Activated CD8-positive, alpha-beta memory T cell treated with anti-CD3 and anti-CD28 coated beads, Interleukin-2, amount 50 U/mL, for 48 hours (primary cell): ENCODE results near the gene PRKN.

Source experiments
- DNase-seq: peaks from one replicate; pipeline ENCODE4 v3.0.0-alpha.2; 2020

PRKN gene

DNA sequence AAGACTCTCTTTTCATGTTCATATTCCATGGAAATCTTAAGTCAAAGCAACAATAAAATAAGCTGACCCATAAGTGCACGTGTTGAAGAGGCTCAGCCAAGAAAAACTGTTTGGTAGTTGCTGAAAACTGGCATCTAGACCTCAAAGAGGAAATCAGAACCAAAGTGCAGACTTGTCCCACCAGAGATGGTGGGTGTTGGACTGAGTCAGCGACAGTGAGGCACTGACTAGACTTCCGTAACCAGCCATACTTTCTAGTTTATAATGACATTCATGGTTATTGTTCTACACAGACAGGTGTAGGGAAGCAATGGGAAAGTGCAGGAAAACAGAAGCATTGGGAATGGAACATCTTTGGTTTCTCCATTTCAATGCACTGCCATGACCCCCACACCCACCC, 1278.0 kb downstream of the PRKN start:
- no peak for DNase-seq

DNA sequence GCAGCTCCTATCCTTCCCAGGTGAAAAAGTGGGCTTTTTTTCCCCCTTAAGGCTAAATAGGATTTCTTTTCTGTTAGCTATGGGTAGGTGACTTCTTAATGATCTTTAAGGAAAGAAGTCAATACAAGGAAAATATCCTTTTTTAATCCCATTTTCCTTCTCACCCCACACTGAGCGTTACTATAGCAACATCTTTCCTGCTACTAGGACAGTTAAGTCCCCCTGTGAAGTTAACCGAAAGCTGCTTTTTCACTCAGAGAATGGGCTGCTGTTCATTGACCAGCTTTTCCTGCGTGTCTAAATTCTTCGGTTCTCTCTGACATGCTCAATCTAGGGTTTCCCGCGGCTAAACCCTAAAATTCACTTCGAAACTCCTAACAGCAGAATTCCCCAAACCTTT, 1280.6 kb downstream of the PRKN start:
- no peak for DNase-seq

DNA sequence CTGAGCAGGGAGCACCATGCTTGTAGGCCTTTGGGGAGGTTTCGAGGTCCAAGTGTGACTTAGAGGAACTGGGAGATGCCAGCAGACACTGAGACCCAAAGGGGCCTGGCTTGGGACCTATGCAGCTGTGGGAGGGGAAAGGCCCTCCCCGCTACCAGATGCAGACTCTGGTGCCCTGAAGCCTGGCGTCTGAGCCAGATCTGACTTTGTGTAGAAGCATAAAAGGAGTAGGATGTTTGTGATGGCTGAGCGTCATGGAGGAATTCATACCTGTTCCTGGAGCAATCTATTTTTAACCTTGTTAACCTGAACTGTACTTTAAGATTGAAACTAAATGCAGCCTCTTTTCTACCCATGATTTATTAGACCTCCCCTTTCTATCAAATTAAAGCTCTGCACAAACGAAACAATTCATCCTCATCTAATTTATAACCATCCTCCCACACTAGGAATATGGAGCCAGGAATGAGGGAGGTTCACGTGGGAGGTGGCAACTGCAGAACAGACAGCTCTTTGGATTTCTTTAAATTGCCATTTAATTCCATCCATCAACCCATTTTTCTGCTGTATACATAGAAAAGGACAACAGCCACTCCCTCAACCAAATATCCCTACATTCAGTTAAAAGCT, 1281.2 kb downstream of the PRKN start:
- no peak for DNase-seq

DNA sequence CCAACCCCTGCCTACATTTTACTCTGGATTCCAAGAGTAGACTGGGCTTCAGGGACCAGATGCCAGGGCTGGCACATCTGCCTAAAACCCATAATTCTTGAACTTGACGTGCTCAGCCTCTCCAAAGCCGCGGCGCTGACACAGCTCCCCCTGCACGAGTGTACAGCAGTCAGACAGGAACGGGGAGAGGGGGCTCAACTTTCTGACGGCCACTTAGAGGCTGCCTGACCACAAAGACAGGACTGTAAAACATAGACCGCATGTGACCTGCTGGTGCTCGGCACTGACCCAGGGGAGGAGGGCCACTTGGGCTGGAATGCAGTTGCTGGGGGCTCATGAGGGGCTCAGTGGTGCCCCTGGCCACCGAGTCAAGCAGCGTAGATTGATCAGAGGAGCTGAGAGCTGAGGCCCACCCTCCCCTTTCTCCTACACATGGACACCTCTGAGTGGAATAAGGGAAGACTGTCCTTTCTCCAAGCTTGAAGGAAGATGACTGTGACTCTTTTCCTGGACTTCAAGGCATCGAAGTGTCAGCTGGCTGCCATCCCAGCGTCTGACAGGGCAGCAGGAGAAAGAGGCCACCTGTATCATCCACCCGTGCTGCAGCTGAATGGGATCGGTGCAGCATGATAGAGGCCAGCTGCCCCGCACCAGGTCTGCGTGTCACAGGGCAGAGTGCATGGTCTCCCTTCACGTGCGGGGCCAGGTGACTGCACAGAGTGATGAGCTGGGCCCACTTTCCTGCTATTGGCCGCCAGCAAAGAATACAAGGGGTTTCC, 1282.4 kb downstream of the PRKN start:
- DNase-seq: no peak

DNA sequence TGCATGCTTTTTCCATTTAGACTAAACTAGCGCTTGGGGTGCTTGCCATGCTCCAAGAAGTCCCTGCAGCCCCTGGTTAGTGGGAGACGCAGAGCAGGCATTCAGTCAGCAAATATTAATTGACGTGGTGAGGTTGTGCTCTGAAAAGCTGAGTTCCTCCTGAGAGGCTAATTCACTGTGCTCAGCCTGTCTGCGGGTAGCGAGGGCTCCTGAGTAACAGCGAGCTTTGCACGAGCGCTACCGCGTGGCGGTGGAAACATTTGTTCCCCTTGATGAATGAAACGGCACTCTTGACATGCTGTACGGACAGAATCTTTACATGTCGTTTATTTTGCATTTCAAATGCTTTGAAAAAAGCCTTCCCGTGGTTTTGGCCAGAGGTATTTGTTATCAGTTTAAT, 1283.1 kb downstream of the PRKN start:
- DNase-seq: no peak

DNA sequence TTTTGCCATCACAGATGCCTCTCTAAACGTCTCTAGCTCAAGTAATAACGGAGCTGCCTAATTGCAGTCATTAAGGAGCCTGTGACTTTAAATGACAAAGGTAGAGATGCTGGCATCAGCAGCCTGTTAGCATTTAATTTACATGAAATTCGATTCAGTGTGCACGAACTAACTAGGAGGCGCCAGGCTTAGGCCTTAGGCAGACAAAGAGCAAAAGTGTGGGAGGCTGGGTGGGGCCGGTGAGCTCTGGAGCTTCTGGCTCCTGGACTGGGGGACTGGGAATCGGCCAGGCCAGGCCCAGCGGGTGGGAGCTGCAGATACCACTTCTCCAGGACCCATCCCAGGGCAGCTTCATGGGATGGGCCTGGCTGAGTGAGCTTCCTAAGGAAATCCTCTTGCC, 1283.7 kb downstream of the PRKN start:
- DNase-seq: no peak

DNA sequence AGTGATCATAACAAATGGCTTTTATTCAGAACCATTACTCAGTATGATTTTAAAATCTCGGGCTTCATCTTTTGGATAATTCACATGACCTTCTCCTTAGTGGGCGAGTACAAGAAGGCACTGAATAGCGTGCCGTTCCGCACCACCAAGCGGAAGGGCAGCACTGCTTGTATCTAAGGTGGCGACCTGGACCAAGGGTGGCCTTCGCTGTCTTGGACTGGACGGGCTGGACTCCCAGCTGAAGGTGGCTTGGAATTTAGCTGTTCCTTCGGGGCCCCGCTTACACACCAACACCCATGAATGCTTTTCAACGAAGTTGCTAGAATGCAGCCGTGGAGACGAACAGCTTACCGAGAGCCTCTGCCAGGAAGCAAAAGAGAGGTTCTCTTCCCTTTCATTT, 1285.1 kb downstream of the PRKN start:
- DNase-seq: no peak

DNA sequence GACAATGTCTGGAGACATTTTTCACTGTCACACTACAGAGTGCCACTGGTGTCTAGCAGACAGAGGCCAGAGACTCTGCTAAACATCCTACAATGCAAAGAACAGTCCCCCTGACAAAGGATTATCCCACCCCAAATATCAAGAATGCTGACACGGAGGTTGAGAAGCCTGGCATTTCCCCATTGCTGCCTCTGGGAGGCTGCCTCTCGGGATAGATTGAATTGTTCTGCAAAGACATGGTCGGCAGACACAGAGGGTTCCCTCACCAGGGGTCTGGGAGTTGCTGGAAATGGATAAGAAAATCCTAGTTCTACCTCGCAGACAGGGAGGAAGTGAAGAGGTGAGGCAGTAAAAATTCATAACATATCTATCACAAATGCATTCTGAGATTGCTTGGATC, 1287.3 kb downstream of the PRKN start:
- DNase-seq: no peak

DNA sequence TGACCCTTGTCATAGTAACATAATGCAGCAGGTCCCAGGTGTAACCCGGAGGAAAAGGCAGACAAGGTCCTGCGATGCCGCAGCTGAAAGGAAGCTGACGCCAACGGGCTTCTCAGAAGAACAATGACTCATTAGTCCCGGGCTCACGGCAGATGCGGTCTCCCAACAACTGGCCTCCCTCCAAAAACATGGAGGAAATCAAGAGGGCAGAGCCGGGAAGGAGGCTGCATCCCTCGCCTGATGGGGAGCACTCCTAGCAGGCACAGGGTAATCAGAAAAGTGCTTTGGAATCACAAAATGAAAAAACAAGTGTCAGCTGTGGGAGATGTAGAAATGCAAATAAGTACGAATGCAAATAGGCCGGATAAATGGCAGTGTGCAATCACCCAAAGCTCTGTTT, 1288.5 kb downstream of the PRKN start:
- DNase-seq: no peak

DNA sequence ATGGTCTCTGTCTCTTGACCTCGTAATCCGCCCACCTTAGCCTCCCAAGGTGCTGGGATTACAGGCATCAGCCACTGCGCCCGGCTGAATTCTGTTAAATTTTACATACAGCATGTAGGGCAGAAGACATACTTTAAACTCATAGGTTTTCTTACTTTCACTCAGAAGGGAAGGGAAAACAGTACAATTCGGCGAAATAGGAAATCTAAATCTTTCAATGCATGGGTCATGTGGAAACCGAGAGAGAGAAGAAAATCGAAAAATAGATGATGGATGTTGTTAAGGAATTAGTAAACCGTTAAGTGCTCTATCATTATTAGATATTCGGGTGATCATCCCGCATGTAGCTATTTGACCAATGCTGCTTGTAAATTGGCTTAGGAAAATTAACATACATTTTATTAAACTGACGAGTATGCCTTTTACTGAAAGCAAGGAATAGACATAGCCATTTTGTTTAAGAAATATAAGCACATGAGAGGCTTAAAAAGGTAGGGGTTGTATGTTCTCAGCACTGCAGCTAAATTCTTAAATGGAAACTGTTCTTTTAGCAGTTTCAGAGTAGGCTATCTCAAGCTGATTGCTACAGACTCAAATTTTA, 1289.0 kb downstream of the PRKN start:
- no peak for DNase-seq

DNA sequence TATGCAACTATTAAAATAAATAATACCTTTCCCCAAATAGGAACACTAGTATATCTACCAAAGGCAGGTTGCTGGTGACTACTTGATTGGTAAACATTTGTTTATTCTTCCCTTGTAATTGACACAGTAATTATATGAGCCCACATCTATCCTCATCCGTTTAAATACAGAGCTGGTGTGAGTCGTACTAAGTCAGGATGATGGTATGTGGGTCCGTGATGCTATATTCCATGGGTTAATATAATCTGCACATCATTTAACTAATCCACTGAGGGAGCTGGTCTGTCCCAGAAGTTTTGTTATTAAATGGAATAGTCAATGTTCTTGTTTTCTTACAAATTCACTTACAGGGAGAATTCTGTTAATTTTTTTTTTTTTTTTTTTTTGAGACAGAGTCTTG, 1289.7 kb downstream of the PRKN start:
- DNase-seq: no peak

DNA sequence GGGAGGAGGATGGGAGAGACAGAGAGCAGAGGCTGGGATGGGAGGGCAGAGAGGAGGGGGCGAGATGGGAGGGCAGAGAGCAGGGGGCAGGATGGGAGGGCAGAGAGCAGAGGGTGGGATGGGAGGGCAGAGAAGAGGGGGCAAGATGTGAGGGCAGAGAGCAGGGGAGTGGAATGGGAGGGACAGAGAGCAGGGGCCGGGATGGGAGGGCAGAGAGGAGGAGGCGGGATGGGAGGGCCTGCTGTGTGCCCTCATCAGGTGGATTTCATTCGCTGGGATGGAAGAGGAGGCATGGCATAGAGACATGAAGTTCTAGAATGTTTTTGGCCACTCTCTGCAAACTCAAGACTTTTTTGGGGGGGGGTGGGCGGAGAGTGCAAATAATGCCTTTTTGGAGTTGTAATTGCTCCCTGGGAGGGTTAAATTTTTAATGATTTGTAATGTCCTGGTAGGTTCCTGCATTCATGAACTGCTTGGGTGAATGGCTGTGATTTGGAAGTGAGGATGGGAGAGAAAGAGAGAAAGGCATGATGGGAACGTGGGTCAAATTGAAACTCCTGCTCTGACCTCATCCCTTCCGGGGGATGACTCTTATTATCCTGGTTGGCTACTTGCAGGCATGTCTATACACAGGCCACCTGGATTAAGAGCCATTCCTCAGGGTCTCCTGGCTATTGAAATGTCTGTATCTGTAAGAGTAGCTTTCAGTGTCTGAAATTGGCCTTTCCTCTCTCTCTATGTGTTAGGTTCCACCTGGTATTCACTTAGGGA, 1291.3 kb downstream of the PRKN start:
- DNase-seq: no peak

DNA sequence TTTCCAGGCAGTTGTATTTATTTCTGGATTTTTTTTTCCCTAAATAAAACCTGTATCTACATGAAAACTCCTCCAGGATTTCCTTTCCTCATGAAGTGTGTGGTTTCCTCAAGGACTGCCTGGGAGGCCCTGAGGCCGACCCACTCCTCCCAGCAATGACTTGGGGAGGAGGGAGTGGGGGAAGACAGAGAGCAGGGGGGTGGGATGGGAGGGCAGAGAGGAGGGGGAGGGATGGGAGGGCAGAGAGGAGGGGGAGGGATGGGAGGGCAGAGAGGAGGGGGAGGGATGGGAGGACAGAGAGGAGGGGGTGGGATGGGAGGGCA, 1291.9 kb downstream of the PRKN start:
- no peak for DNase-seq

DNA sequence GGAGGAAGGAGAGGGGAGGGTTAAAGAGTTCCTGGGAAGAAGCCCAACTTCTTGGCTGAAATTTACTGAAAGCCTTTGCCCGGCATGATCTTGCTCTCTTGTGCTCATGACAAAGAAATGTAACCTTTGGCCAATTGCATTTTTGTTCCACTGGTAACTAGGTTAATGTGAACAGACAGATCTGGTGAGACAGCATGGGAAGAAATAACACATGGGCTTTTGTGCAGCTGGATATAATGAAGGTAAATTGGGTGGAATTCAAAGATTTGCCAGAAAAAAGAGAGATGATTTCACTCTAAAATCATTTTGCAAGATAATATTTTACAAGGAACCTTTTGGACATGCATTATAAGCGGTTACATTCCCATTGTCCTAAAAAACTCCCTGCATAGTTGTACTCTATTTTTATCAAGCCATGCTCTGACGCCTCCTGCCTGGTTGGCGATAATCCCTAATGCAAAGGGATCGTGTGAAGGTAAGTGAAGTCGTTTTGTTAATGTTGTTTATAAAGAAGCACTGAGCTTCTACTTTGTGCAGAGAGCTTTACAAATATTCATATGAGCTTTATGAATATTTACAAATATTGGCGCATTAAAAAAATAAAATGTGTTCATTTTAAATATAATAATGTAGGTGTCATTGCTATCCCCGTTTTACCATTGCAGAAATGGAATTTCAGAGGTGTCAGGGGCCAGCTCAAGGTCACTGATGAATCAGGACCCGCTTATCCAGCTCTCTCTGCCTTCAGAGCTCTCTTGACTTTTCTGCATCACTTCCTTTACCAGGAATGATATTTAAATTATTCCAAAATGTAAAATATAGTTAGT, 1292.4 kb downstream of the PRKN start:
- no peak for DNase-seq

DNA sequence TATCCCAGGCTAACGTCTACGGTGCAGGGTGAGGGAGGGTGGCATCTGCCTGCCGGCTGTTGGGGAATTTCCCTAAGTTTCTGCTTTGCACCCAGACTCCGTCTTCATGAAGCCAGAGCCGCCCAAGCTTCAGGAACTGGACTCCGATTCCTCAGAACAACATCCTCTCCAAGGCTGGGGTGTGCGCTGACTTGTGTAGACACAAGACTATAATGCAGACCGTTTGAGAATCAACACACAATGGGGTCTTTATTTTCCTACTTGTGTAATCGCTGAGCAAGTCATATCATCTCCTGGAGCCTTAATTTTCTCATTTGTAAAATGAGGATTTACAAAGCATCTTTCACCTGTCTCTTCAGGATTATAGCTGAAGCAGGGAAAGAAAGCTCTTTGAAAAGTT, 1293.2 kb downstream of the PRKN start:
- DNase-seq: no peak

DNA sequence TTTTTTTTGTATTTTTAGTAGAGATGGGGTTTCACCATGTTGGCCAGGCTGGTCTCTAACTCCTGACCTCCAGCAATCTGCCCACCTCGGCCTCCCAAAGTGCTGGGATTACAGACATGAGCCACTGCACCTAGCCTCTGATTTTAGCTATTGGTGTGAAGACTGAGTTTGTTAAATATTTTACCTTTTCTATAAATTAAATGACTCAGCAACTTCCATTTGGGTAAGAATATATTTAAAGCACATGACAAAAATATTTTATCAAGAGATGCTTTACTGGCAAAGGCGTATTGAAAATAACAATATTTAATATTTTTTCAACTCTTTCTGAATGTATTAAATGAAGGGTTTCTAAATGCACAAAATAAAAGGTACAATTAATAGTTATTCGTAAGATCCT, 1295.0 kb downstream of the PRKN start:
- DNase-seq: no peak

DNA sequence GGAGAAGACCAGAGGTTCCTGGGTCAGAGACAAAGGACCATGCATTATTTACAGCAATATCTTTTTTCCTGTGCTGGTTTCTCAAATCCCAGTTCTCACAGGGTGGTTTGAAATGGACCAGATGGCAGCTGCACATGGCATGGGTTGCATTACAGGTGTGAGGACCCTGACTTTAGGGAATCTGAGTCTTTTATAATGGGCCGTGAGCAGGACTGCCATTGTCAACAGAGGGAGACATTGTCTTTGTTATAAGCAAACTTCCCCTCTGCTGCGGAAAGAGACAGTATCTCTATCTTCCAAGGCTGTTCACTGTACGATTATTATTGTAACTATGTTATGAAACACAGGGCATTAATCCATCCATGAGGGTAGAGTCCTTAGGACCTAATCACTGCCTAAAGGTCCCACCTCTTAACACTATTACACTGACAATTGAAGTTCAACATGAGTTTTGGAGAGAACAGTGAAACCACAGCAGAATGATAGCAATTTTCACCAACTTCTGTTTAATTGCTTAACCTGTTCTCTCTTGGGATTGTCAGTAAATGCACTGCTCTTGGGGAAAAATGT, 1297.6 kb downstream of the PRKN start:
- no peak for DNase-seq

DNA sequence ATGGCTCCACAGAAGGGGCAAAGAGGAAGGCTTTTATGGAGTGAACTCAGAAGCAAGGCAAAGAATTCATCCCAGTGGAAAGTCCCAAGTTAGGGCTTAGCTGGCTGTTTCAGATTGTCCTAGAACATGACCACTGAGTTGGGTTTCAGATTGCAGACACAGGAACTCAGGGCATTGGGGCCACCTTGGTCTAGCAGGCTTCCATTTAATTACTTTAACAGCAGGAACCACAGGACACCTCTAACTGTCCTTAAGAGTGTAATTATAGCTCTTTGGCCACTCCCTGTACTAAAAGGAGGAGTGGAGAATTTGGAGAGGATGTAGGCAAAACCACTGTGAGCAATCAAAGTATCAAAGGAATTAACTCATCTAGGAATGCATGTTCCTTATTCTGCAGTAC, 1303.1 kb downstream of the PRKN start:
- DNase-seq: no peak

DNA sequence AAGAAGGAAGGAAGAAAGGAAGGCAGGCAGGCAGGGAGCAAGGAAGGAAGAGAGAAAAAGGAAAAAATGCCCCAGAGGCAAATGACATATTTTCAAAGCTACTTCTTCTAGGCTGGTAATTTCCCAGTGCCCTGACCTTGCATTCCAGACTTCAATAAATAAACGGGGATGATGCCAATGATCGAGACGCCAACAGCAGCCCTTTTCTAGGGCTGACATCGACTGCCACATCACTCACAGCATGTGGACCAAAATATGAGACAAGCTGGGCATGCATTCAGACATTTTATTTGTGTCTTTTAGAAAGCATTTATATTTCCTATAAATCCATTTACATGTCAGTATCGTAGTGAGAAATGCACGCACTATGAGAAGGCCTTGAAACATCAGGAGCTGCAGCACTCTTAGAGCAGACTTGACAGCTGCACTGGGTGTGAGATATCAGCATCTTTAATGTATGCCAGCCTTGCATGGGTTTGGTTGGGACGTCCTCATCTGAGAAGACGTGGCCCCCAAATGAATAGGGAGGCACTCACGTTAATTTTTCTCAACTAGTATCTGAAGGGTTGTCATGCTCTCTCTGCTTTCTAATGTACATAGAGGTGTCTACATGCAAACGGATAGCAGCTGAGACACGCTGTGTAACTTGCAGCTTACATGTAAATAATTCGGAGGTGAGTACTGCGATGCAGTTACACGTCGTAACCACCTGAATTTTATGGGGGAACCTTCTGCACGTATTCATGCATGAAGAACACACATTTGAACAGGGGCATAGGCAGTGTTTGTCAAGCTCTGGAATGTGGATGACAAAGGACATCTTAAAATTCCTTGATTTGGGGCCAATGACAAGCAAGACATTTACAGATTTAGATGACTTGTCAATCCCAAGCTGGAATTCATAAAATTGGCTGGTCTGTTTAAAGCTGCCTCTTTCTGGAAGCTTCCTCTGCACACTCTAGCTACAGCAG, 1304.6 kb downstream of the PRKN start:
- no peak for DNase-seq

DNA sequence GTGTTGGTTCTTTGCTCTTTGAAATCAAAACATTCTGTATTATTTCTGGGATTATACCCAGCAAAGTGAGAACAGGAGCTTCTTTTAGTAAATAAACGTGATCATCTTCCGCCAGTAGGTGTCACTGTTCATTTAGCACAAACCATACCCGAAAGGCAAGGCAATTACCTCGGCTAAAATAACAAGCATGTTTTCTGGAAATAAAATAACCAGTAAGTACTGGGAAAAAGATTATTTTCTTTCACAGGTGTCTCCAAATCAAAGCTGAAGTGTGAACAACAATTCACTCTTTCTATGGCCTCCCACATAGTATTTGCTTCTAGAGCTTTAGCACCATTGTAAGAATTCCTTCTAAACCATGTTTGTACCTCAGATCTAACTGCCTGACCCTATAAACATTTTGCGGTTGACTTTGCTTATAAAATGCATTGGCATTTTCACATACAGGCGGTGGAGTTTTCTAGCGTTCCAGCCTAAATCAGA, 1309.1 kb downstream of the PRKN start:
- no peak for DNase-seq
